Gastroesophageal sphincter (tissue), 3 donors: ENCODE results near the gene SOX5.

ENCODE experiments used
- CTCF ChIP-seq, 4 experiments: fragments of 200-600 bp in 2 of 4; fragments of 450-650 bp in 2 of 4; sonication (generic) in 1 of 4; IDR thresholded peaks; one replicate each; pipeline ENCODE4 v1.5.1; 2017 to 2019; ENCODE audit warnings: antibody characterized with exemption in 4 of 4, mild to moderate bottlenecking in 2 of 4, moderate library complexity in 2 of 4
- EP300 ChIP-seq: sonication (generic); formaldehyde crosslinking; IDR thresholded peaks from one replicate; pipeline ENCODE4 v1.6.1; 2017; ENCODE audit warnings: antibody characterized with exemption, mild to moderate bottlenecking
- POLR2AphosphoS5 ChIP-seq: sonication (generic); formaldehyde crosslinking; IDR thresholded peaks from one replicate; pipeline ENCODE4 v1.6.1; 2017; ENCODE audit warnings: antibody characterized with exemption

- TF ChIP-seq CTCF (IDR thresholded peaks at IDR 0.05) (no peak), EP300 (no peak), POLR2AphosphoS5 (no peak)
Observed at GRCh38 chr12:23493672-23494071, 455.8 kb downstream of the SOX5 start.
